ENCODE measurements around the gene PRB3. TPM values are rescaled to one million over a fixed set of nuclear protein-coding genes. Genes with fewer than 3 reads are reported as not detected.

The PRB3 gene
- not detected for total RNA-seq

GRCh38 chr12:11269607-11270006 lies at the start of gene PRB3:
PRB3 (minus strand) TSS chr12:11269707; CDS start chr12:11269669, 38 bp downstream.
- no peaks in the 10 kb centered on the region for H3K36me3 Mint-ChIP-seq (ENCODE audit: insufficient read depth)
- no peaks in the 10 kb centered on the region for H3K27me3 Mint-ChIP-seq (ENCODE audit: low read depth)
- ATAC-seq (no peak), DNase-seq (no peak)
- H3K4me1 Mint-ChIP-seq (ENCODE audit: low read depth), result no peaks in the 10 kb centered on the region
- H3K9me3 Mint-ChIP-seq, result no peaks in the 10 kb centered on the region
- no peak within 1 kb of the TSS for H3K4me3 Mint-ChIP-seq

GRCh38 chr12:11310336-11310735 lies 40.8 kb upstream of the PRB3 start, which contains the start of gene PRB4:
PRB4 (minus strand) TSS chr12:11310436; CDS start chr12:11310398, 38 bp downstream.
- DNase-seq, result no peak
- Mint-ChIP-seq H3K27me3 (ENCODE audit: low read depth) (no peaks in the 10 kb centered on the region), H3K4me3 (no peak within 1 kb of the TSS), H3K4me1 (ENCODE audit: low read depth) (no peaks in the 10 kb centered on the region), H3K9me3 (peaks cover 30% of the 10 kb centered on the region), H3K36me3 (ENCODE audit: insufficient read depth) (no peaks in the 10 kb centered on the region)
- ATAC-seq, result no peak

DNA sequence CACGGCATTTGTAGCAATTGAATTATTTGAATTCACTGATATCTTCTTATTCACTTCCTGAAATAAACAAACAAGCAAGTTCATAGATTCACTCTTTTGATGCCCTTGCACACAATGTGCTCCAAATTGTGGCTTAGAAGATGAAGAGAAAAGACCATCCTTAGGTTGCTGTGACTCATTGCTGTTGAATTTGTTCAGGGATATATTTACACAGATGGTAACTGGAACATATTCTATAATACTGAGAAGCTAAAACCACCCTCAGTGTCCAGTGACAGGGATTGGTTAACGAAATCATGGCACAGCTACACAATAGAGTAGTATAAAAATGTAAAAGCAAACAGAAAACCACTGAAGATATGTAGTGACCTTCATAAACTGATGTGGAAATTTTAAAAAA lies 37.6 kb upstream of the PRB3 start:
- Mint-ChIP-seq H3K9me3 (peaks cover 32% of the 10 kb centered on the region), H3K4me1 (ENCODE audit: low read depth) (no peaks in the 10 kb centered on the region), H3K27me3 (ENCODE audit: low read depth) (no peaks in the 10 kb centered on the region), H3K36me3 (ENCODE audit: insufficient read depth) (no peaks in the 10 kb centered on the region), H3K4me3 (no peak overlapping the region)
- ATAC-seq (no peak), DNase-seq (no peak)

DNA sequence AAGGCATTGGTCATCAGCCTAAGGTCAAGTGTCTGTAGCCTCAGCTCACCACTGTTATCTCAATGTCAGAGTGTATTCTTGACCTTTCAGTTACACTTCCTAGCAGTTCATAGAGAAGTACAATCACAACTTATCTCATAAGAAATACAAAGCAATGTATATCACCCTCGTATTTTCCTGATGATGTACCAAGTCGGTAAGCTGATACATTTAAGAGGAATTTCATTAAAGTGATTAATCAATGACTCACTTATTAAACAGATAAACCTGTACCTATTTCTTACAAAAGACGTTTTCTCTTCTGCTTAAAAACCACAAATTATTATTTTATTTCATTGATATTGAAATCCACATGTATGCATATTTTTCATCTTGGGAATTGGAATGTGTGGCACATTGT lies 3.9 kb upstream of the PRB3 start:
- H3K36me3 Mint-ChIP-seq (ENCODE audit: insufficient read depth), result no peaks in the 10 kb centered on the region
- ATAC-seq (no peak), DNase-seq (no peak)
- no peaks in the 10 kb centered on the region for H3K9me3 Mint-ChIP-seq
- no peaks in the 10 kb centered on the region for H3K27me3 Mint-ChIP-seq (ENCODE audit: low read depth)
- H3K4me1 Mint-ChIP-seq (ENCODE audit: low read depth), result no peaks in the 10 kb centered on the region
- no peak overlapping the region for H3K4me3 Mint-ChIP-seq

DNA sequence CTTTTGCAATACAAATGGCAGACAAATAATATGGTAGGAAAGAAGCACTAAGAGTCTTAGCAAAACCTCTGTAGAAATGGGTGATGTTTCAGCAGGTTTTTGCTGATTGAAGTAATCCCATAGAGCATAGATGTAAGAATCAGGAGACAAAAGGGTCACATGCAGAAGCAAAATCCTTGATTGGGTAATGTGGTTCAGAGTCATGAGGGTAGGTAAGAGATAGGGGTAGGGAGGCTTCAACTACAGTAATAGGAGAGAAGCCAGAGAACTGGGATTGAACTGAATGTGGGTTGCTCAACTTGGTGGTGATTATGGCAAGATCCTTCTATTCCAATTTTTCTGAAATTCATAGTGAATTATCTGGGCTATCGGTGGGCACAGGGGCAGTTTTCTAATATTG lies 5.0 kb downstream of the PRB3 start:
- H3K36me3 Mint-ChIP-seq (ENCODE audit: insufficient read depth), result no peaks in the 10 kb centered on the region
- H3K9me3 Mint-ChIP-seq, result peaks cover 8% of the 10 kb centered on the region
- DNase-seq (no peak), ATAC-seq (no peak)
- H3K27me3 Mint-ChIP-seq (ENCODE audit: low read depth), result no peaks in the 10 kb centered on the region
- H3K4me3 Mint-ChIP-seq, result no peak overlapping the region
- no peaks in the 10 kb centered on the region for H3K4me1 Mint-ChIP-seq (ENCODE audit: low read depth)

- Mint-ChIP-seq H3K4me1 (ENCODE audit: low read depth) (no peaks in the 10 kb centered on the region), H3K9me3 (peaks cover 12% of the 10 kb centered on the region), H3K27me3 (ENCODE audit: low read depth) (no peaks in the 10 kb centered on the region), H3K36me3 (ENCODE audit: insufficient read depth) (peaks cover 9% of the 10 kb centered on the region), H3K4me3 (no peak overlapping the region)
- DNase-seq, result no peak
- ATAC-seq, result no peak
Measured at GRCh38 chr12:11246489-11246888, 23.0 kb downstream of the PRB3 start.

DNA sequence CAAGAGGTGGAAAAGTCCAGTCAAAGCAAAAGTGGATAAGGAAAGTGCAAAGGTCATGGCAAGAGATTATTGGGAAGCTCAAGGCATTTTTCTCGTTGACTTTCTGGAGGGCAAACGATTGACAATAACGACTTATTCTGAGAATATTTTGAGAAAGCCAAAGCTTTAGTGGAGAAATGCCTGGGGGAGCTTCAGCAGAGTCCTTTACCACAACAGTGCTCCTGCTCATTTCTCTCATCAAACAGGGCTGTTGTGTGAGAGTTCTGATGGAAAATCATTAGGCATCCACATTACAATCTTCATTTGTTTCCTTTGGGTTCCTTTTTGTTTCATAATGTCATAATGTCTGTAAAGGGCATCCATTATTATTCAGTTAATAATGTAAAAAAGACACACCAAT lies 26.9 kb downstream of the PRB3 start:
- ATAC-seq, result no peak
- no peaks in the 10 kb centered on the region for H3K9me3 Mint-ChIP-seq
- no peaks in the 10 kb centered on the region for H3K27me3 Mint-ChIP-seq (ENCODE audit: low read depth)
- H3K4me3 Mint-ChIP-seq, result no peak overlapping the region
- no peaks in the 10 kb centered on the region for H3K4me1 Mint-ChIP-seq (ENCODE audit: low read depth)
- peaks cover 9% of the 10 kb centered on the region for H3K36me3 Mint-ChIP-seq (ENCODE audit: insufficient read depth)
- DNase-seq, result no peak

DNA sequence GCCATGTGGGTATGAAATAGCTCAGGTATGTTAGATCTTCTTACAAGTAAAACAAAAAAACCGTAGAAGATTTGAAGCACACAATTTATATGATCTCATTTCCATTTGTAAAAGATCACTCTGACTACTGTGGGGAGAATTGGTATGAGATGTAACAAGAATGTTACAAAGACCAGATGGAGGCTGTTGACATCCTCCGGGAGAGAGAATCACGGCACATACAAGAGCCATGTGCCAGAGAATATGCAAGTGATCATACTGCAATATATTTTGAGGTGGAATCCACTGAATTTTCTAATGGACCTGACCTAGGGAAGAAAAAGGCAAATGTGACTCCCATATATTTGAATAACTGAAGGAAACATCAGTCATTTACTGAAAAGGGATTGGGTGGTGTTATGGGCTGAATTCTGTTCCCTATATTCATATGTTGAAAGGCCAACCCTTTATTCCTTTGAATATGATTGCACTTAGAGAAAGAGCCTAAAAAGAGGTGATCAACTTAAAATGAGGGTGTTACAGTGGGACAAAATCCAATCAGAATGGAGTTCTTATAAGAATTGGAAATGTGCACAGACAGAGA lies 29.1 kb downstream of the PRB3 start:
- Mint-ChIP-seq H3K27me3 (ENCODE audit: low read depth) (no peaks in the 10 kb centered on the region), H3K4me1 (ENCODE audit: low read depth) (no peaks in the 10 kb centered on the region), H3K36me3 (ENCODE audit: insufficient read depth) (peaks cover 16% of the 10 kb centered on the region), H3K4me3 (no peak overlapping the region), H3K9me3 (no peaks in the 10 kb centered on the region)
- ATAC-seq, result no peak
- no peak for DNase-seq

GRCh38 chr12:11238275-11238674 lies 31.2 kb downstream of the PRB3 start:
- H3K4me3 Mint-ChIP-seq, result no peak overlapping the region

GRCh38 chr12:11233532-11233931 lies 36.0 kb downstream of the PRB3 start:
- no peak for ATAC-seq
- Mint-ChIP-seq H3K4me3 (no peak overlapping the region), H3K36me3 (ENCODE audit: insufficient read depth) (peaks cover 11% of the 10 kb centered on the region), H3K4me1 (ENCODE audit: low read depth) (no peaks in the 10 kb centered on the region), H3K27me3 (ENCODE audit: low read depth) (no peaks in the 10 kb centered on the region), H3K9me3 (no peaks in the 10 kb centered on the region)
- DNase-seq, result no peak

More at GRCh38 chr12:11238275-11238674, 31.2 kb downstream of the PRB3 start:
- no peak for ATAC-seq
- H3K36me3 Mint-ChIP-seq (ENCODE audit: insufficient read depth), result peaks cover 15% of the 10 kb centered on the region
- H3K9me3 Mint-ChIP-seq, result no peaks in the 10 kb centered on the region
- DNase-seq, result no peak
- no peaks in the 10 kb centered on the region for H3K27me3 Mint-ChIP-seq (ENCODE audit: low read depth)
- no peaks in the 10 kb centered on the region for H3K4me1 Mint-ChIP-seq (ENCODE audit: low read depth)

- H3K36me3 Mint-ChIP-seq (ENCODE audit: insufficient read depth), result no peaks in the 10 kb centered on the region
- ATAC-seq (peak in 1 of 2 donors; percentile 57), DNase-seq (no peak)
- H3K4me1 Mint-ChIP-seq (ENCODE audit: low read depth), result no peaks in the 10 kb centered on the region
- H3K4me3 Mint-ChIP-seq, result no peak overlapping the region
- no peaks in the 10 kb centered on the region for H3K9me3 Mint-ChIP-seq
- no peaks in the 10 kb centered on the region for H3K27me3 Mint-ChIP-seq (ENCODE audit: low read depth)
Measured at GRCh38 chr12:11228296-11228879, 41.1 kb downstream of the PRB3 start.

DNA sequence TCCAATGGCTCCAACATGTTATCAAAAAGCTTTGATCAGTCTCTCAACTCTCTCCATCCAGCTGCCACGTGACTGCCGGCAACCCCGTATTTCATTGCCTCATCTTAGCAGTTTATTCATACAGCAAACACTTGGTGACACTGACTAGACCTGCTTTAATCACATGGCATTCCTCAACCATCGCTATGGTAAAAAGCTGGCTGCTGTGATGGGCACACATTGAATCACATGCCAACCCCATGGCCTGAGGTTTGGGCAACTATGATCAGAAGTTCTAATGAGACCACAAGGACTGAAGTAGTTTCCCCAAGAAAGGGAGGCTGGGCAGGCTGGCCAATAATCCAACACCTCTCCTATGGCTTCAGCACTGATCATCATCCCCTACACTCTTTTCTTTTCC lies 42.1 kb downstream of the PRB3 start:
- H3K4me3 Mint-ChIP-seq, result no peak overlapping the region
- H3K9me3 Mint-ChIP-seq, result no peaks in the 10 kb centered on the region
- ATAC-seq (no peak), DNase-seq (no peak)
- H3K27me3 Mint-ChIP-seq (ENCODE audit: low read depth), result no peaks in the 10 kb centered on the region
- H3K36me3 Mint-ChIP-seq (ENCODE audit: insufficient read depth), result no peaks in the 10 kb centered on the region
- H3K4me1 Mint-ChIP-seq (ENCODE audit: low read depth), result no peaks in the 10 kb centered on the region

Other genes starting within 250 kb of the PRB3 start
- gene TAS2R19, start 247.1 kb downstream of the PRB3 start, total RNA-seq, result 1 to 10 TPM in 1 of 3 donors, under 1 TPM in 2; 0.87 to 1.1 (median 0.95) TPM
- gene TAS2R31, start 238.3 kb downstream of the PRB3 start, total RNA-seq, result 1 to 10 TPM in 1 of 3 donors, under 1 TPM in 2; 0.86 to 1.0 (median 0.98) TPM
- gene TAS2R46, start 207.4 kb downstream of the PRB3 start, total RNA-seq, result under 1 TPM; 0.58 to 0.82 (median 0.66) TPM
- under 1 TPM; 0.63 to 0.79 (median 0.78) TPM for gene TAS2R43, start 177.4 kb downstream of the PRB3 start, total RNA-seq
- gene TAS2R30, start 135.1 kb downstream of the PRB3 start, total RNA-seq, result 1 to 10 TPM in 1 of 3 donors, under 1 TPM in 2; 0.53 to 1.1 (median 0.78) TPM
- gene SMIM10L1, start 98.5 kb downstream of the PRB3 start, total RNA-seq, result 10 to 100 TPM; 12.4 to 14.9 (median 13.3) TPM
- gene TAS2R42, start 82.8 kb downstream of the PRB3 start, total RNA-seq, result not detected
- gene PRB4, start 40.7 kb upstream of the PRB3 start, total RNA-seq, result not detected
- gene PRB2, start 125.9 kb upstream of the PRB3 start, total RNA-seq, result not detected

Data from activated T-cell treated with anti-CD3 and anti-CD28 coated beads, Interleukin-2, amount 50 U/mL, for 4 hours (primary cell).